ENCODE results near the gene PAQR4.

PAQR4 gene

GRCh38 chr16:2979669-2980226 is 10.6 kb downstream of the PAQR4 start:
- DNase-seq (ENCODE audit: low read depth in 1 of 2, low spot score in 1 of 2), result no peak

- DNase-seq (ENCODE audit: low read depth in 1 of 2, low spot score in 1 of 2), result peak; percentile 89 to 94
These were observed 11.4 kb downstream of the PAQR4 start, which contains the start of gene PKMYT1 for GRCh38 chr16:2980227-2981176. Gene PKMYT1 (minus strand): TSS chr16:2980446. CDS start chr16:2979657, 789 bp downstream.

- no peak for DNase-seq (ENCODE audit: low read depth in 1 of 2, low spot score in 1 of 2)
These were observed 12.2 kb downstream of the PAQR4 start for GRCh38 chr16:2981177-2981898.

GRCh38 chr16:2981899-2982250 is 12.7 kb downstream of the PAQR4 start:
- no peak for DNase-seq (ENCODE audit: low read depth in 1 of 2, low spot score in 1 of 2)

- no peak for DNase-seq (ENCODE audit: low read depth in 1 of 2, low spot score in 1 of 2)
These were observed 13.3 kb downstream of the PAQR4 start for GRCh38 chr16:2982402-2982801.

- peak; percentile 54 to 59 for DNase-seq (ENCODE audit: low read depth in 1 of 2, low spot score in 1 of 2)
These were observed 14.6 kb downstream of the PAQR4 start for GRCh38 chr16:2983706-2984136.

- DNase-seq (ENCODE audit: low read depth in 1 of 2, low spot score in 1 of 2), result no peak
These were observed 16.3 kb downstream of the PAQR4 start for GRCh38 chr16:2985462-2985861.

GRCh38 chr16:2985893-2986355 is 16.8 kb downstream of the PAQR4 start:
- no peak for DNase-seq (ENCODE audit: low read depth in 1 of 2, low spot score in 1 of 2)

- DNase-seq (ENCODE audit: low read depth in 1 of 2, low spot score in 1 of 2), result no peak
These were observed 17.6 kb downstream of the PAQR4 start for GRCh38 chr16:2986623-2987188.

- DNase-seq (ENCODE audit: low read depth in 1 of 2, low spot score in 1 of 2), result no peak
These were observed 18.1 kb downstream of the PAQR4 start for GRCh38 chr16:2987286-2987685.

- no peak for DNase-seq (ENCODE audit: low read depth in 1 of 2, low spot score in 1 of 2)
These were observed 18.7 kb downstream of the PAQR4 start for GRCh38 chr16:2987833-2988232.

- DNase-seq (ENCODE audit: low read depth in 1 of 2, low spot score in 1 of 2), result no peak
These were observed 19.5 kb downstream of the PAQR4 start for GRCh38 chr16:2988590-2989099.

GRCh38 chr16:2990891-2991290 is 21.7 kb downstream of the PAQR4 start:
- no peak for DNase-seq (ENCODE audit: low read depth in 1 of 2, low spot score in 1 of 2)

- no peak for DNase-seq (ENCODE audit: low read depth in 1 of 2, low spot score in 1 of 2)
These were observed 22.6 kb downstream of the PAQR4 start for GRCh38 chr16:2991566-2992261.

- DNase-seq (ENCODE audit: low read depth in 1 of 2, low spot score in 1 of 2), result no peak
These were observed 23.4 kb downstream of the PAQR4 start for GRCh38 chr16:2992383-2993081.

- DNase-seq (ENCODE audit: low read depth in 1 of 2, low spot score in 1 of 2), result no peak
These were observed 27.1 kb downstream of the PAQR4 start for GRCh38 chr16:2996298-2996697.

- no peak for DNase-seq (ENCODE audit: low read depth in 1 of 2, low spot score in 1 of 2)
These were observed 30.8 kb downstream of the PAQR4 start for GRCh38 chr16:2999929-3000328.

- DNase-seq (ENCODE audit: low read depth in 1 of 2, low spot score in 1 of 2), result no peak
These were observed 31.4 kb downstream of the PAQR4 start for GRCh38 chr16:3000540-3000939.

GRCh38 chr16:3001316-3001715 is 32.2 kb downstream of the PAQR4 start:
- DNase-seq (ENCODE audit: low read depth in 1 of 2, low spot score in 1 of 2), result no peak
